Measurements from ENCODE around the gene DDX50. TPM values are rescaled to one million over a fixed set of nuclear protein-coding genes. Genes with fewer than 3 reads are reported as not detected.
"Not testable (repeated sequence)": the region's sequence is repeated elsewhere in the genome, so short reads cannot be mapped to it uniquely, and the experiment has no call there.

Gene DDX50
- total RNA-seq, 1 donor from 2014 or later = 64.3 TPM

- no peak for DNase-seq (ENCODE audit: low read depth)
Measured at GRCh38 chr10:68902382-68902781, 1.3 kb downstream of the DDX50 start.

- DNase-seq (ENCODE audit: low read depth) = no peak
Measured at GRCh38 chr10:68924593-68924992, 23.5 kb downstream of the DDX50 start.

GRCh38 chr10:68925489-68925888, 24.4 kb downstream of the DDX50 start:
- no peak for DNase-seq (ENCODE audit: low read depth)

- not testable (repeated sequence) for DNase-seq (ENCODE audit: low read depth)
Measured at GRCh38 chr10:68929157-68929556, 28.0 kb downstream of the DDX50 start.

- DNase-seq (ENCODE audit: low read depth) = not testable (repeated sequence)
Measured at GRCh38 chr10:68929888-68930287, 28.8 kb downstream of the DDX50 start.

GRCh38 chr10:68932860-68933259, 31.7 kb downstream of the DDX50 start:
- DNase-seq (ENCODE audit: low read depth) = not testable (repeated sequence)

- DNase-seq (ENCODE audit: low read depth) = no peak
Measured at GRCh38 chr10:68934994-68935393, 33.9 kb downstream of the DDX50 start.

- peak; percentile 63 for DNase-seq (ENCODE audit: low read depth)
Measured at GRCh38 chr10:68938117-68938516, 37.0 kb downstream of the DDX50 start.

GRCh38 chr10:68938884-68939283, 37.8 kb downstream of the DDX50 start:
- peak; percentile 63 for DNase-seq (ENCODE audit: low read depth)

GRCh38 chr10:68940917-68941316, 39.8 kb downstream of the DDX50 start:
- not testable (repeated sequence) for DNase-seq (ENCODE audit: low read depth)

- DNase-seq (ENCODE audit: low read depth) = no peak
Measured at GRCh38 chr10:68950598-68950997, 49.5 kb downstream of the DDX50 start.

GRCh38 chr10:68954904-68955303, 53.8 kb downstream of the DDX50 start:
- DNase-seq (ENCODE audit: low read depth) = no peak

- no peak for DNase-seq (ENCODE audit: low read depth)
Measured at GRCh38 chr10:68955355-68955831, 54.3 kb downstream of the DDX50 start.

GRCh38 chr10:68955832-68956532, 54.9 kb downstream of the DDX50 start, which contains the start of gene DDX21:
DDX21 (plus strand) TSS chr10:68956170; CDS start chr10:68956226, 56 bp downstream.
- peak; percentile 92 for DNase-seq (ENCODE audit: low read depth)

GRCh38 chr10:68957284-68957615, 56.1 kb downstream of the DDX50 start:
- DNase-seq (ENCODE audit: low read depth) = no peak

- DNase-seq (ENCODE audit: low read depth) = no peak
Measured at GRCh38 chr10:68957654-68958053, 56.5 kb downstream of the DDX50 start.

- no peak for DNase-seq (ENCODE audit: low read depth)
Measured at GRCh38 chr10:68959695-68960527, 58.8 kb downstream of the DDX50 start.

- DNase-seq (ENCODE audit: low read depth) = no peak
Measured at GRCh38 chr10:68963151-68963550, 62.0 kb downstream of the DDX50 start.

- no peak for DNase-seq (ENCODE audit: low read depth)
Measured at GRCh38 chr10:68973975-68974374, 72.9 kb downstream of the DDX50 start.

- not testable (repeated sequence) for DNase-seq (ENCODE audit: low read depth)
Measured at GRCh38 chr10:68975936-68976473, 74.9 kb downstream of the DDX50 start.

- DNase-seq (ENCODE audit: low read depth) = not testable (repeated sequence)
Measured at GRCh38 chr10:68979738-68980137, 78.6 kb downstream of the DDX50 start.

GRCh38 chr10:68981074-68981473, 80.0 kb downstream of the DDX50 start:
- DNase-seq (ENCODE audit: low read depth) = no peak

GRCh38 chr10:68982389-68982788, 81.3 kb downstream of the DDX50 start:
- DNase-seq (ENCODE audit: low read depth) = no peak
